ENCODE results near the gene DAPK3.

The DAPK3 gene

GRCh38 chr19:3968556-3969434, 2.1 kb downstream of the DAPK3 start (continued):
- peak; percentile 51; the same call in 1 of the 2 replicates for TF ChIP-seq HIC1 (tag by site-specific recombination; IDR thresholded peaks at IDR 0.05)
- TF ChIP-seq SP3 (tag by site-specific recombination; IDR thresholded peaks at IDR 0.05) = peak; percentile 81
- TF ChIP-seq ZNF544 (tag by site-specific recombination; IDR thresholded peaks at IDR 0.05) = no peak
- TF ChIP-seq BCL11B (tag by site-specific recombination; IDR thresholded peaks at IDR 0.05; ENCODE audit: low read depth) = no peak
- no peak for TF ChIP-seq ZNF157 (tag by site-specific recombination; IDR thresholded peaks at IDR 0.05)
- TF ChIP-seq ZNF843 (tag by site-specific recombination; IDR thresholded peaks at IDR 0.05) = peak; percentile 22; the same call in 1 of the 2 replicates
- TF ChIP-seq ZBTB8A (tag by site-specific recombination; IDR thresholded peaks at IDR 0.05) = peak; percentile 57
- peak; percentile 92 for TF ChIP-seq PRDM1 (tag by site-specific recombination; IDR thresholded peaks at IDR 0.05)
- TF ChIP-seq ZXDB (tag by site-specific recombination; IDR thresholded peaks at IDR 0.05) = peak; percentile 82
- TF ChIP-seq KLF17 (tag by site-specific recombination; IDR thresholded peaks at IDR 0.05) = peak; percentile 74
- TF ChIP-seq ZBTB6 (tag by site-specific recombination; IDR thresholded peaks at IDR 0.05) = peak; percentile 77
- peak; percentile 70; the same call in 1 of the 2 replicates for TF ChIP-seq ZNF184 (tag by site-specific recombination; IDR thresholded peaks at IDR 0.05)
- TF ChIP-seq HOXC10 (CRISPR knock-in tag; IDR thresholded peaks at IDR 0.05) = no peak
- no peak for TF ChIP-seq ZNF211 (tag by site-specific recombination; IDR thresholded peaks at IDR 0.05; ENCODE audit: low read depth)
- no peak for TF ChIP-seq ZFP41 (tag by site-specific recombination; IDR thresholded peaks at IDR 0.05; ENCODE audit: borderline replicate concordance)
- no peak for TF ChIP-seq ZIC2 (tag by site-specific recombination; IDR thresholded peaks at IDR 0.05)
- TF ChIP-seq ZNF433 (tag by site-specific recombination; IDR thresholded peaks at IDR 0.05; ENCODE audit: low read depth) = no peak
- TF ChIP-seq ZBTB48 (tag by site-specific recombination; IDR thresholded peaks at IDR 0.05) = peak; percentile 91
- no peak for TF ChIP-seq ZNF670 (tag by site-specific recombination; IDR thresholded peaks at IDR 0.05; ENCODE audit: low read depth)
- no peak for TF ChIP-seq ZNF560 (tag by site-specific recombination; IDR thresholded peaks at IDR 0.05; ENCODE audit: borderline replicate concordance)
- TF ChIP-seq ZNF23 (tag by site-specific recombination; IDR thresholded peaks at IDR 0.05; ENCODE audit: borderline replicate concordance) = no peak
- TF ChIP-seq ZNF366 (tag by site-specific recombination; conservative IDR thresholded peaks at IDR 0.05) = peak; percentile 94
- no peak for TF ChIP-seq ZNF174 (tag by site-specific recombination; IDR thresholded peaks at IDR 0.05)
- TF ChIP-seq WT1 (tag by site-specific recombination; IDR thresholded peaks at IDR 0.05) = peak; percentile 80
- no peak for TF ChIP-seq ZSCAN5A (tag by site-specific recombination; IDR thresholded peaks at IDR 0.05)
- TF ChIP-seq ZNF354C (tag by site-specific recombination; IDR thresholded peaks at IDR 0.05; ENCODE audit: borderline replicate concordance, low read depth) = no peak
- TF ChIP-seq ZNF629 (tag by site-specific recombination; IDR thresholded peaks at IDR 0.05) = peak; percentile 93
- TF ChIP-seq INSM2 (tag by site-specific recombination; IDR thresholded peaks at IDR 0.05) = peak; percentile 83
- no peak for TF ChIP-seq PRDM4 (tag by site-specific recombination; IDR thresholded peaks at IDR 0.05)
